IPS DF 19.7 (cell line): ENCODE measurements around the gene TMPRSS11E.
"Not testable (repeated sequence)": the region's sequence is repeated elsewhere in the genome, so short reads cannot be mapped to it uniquely, and the experiment has no call there.

Experiments
- DNase-seq: peaks from one replicate; pipeline ENCODE4 v3.0.0-alpha.2; 2013; ENCODE audit warnings: low read depth, low spot score

TMPRSS11E gene

GRCh38 chr4:68447201-68447600 is at the start of gene TMPRSS11E:
TMPRSS11E (plus strand) TSS chr4:68447463; CDS start chr4:68447513, 50 bp downstream.
- no peak for DNase-seq

- DNase-seq, result no peak
Measured at GRCh38 chr4:68399306-68399705, 48.0 kb upstream of the TMPRSS11E start.

- no peak for DNase-seq
Measured at GRCh38 chr4:68401231-68401630, 46.0 kb upstream of the TMPRSS11E start.

GRCh38 chr4:68404153-68404552 is 43.1 kb upstream of the TMPRSS11E start:
- no peak for DNase-seq

- peak; percentile 95 for DNase-seq
Measured at GRCh38 chr4:68405718-68406478, 41.4 kb upstream of the TMPRSS11E start.

- DNase-seq, result no peak
Measured at GRCh38 chr4:68406479-68406859, 40.8 kb upstream of the TMPRSS11E start.

- not testable (repeated sequence) for DNase-seq
Measured at GRCh38 chr4:68407015-68407867, 40.0 kb upstream of the TMPRSS11E start.

- DNase-seq, result no peak
Measured at GRCh38 chr4:68407868-68408190, 39.4 kb upstream of the TMPRSS11E start.

- no peak for DNase-seq
Measured at GRCh38 chr4:68410149-68410548, 37.1 kb upstream of the TMPRSS11E start.

- no peak for DNase-seq
Measured at GRCh38 chr4:68410643-68411042, 36.6 kb upstream of the TMPRSS11E start.

- DNase-seq, result not testable (repeated sequence)
Measured at GRCh38 chr4:68412031-68412430, 35.2 kb upstream of the TMPRSS11E start.

GRCh38 chr4:68416591-68416990 is 30.7 kb upstream of the TMPRSS11E start:
- no peak for DNase-seq

GRCh38 chr4:68426516-68426915 is 20.7 kb upstream of the TMPRSS11E start:
- no peak for DNase-seq

GRCh38 chr4:68430337-68430736 is 16.9 kb upstream of the TMPRSS11E start:
- DNase-seq, result no peak

GRCh38 chr4:68432320-68432719 is 14.9 kb upstream of the TMPRSS11E start:
- no peak for DNase-seq

GRCh38 chr4:68433582-68433981 is 13.7 kb upstream of the TMPRSS11E start:
- no peak for DNase-seq

GRCh38 chr4:68434277-68434676 is 13.0 kb upstream of the TMPRSS11E start:
- no peak for DNase-seq

GRCh38 chr4:68434836-68435235 is 12.4 kb upstream of the TMPRSS11E start:
- no peak for DNase-seq

GRCh38 chr4:68445111-68445510 is 2.2 kb upstream of the TMPRSS11E start:
- no peak for DNase-seq

GRCh38 chr4:68451246-68452211 is 4.3 kb downstream of the TMPRSS11E start:
- peak; percentile 84 for DNase-seq

GRCh38 chr4:68460085-68460484 is 12.8 kb downstream of the TMPRSS11E start:
- no peak for DNase-seq

GRCh38 chr4:68461790-68462189 is 14.5 kb downstream of the TMPRSS11E start:
- DNase-seq, result no peak
